ENCODE data around the gene ZBTB46.

The ZBTB46 gene

DNA sequence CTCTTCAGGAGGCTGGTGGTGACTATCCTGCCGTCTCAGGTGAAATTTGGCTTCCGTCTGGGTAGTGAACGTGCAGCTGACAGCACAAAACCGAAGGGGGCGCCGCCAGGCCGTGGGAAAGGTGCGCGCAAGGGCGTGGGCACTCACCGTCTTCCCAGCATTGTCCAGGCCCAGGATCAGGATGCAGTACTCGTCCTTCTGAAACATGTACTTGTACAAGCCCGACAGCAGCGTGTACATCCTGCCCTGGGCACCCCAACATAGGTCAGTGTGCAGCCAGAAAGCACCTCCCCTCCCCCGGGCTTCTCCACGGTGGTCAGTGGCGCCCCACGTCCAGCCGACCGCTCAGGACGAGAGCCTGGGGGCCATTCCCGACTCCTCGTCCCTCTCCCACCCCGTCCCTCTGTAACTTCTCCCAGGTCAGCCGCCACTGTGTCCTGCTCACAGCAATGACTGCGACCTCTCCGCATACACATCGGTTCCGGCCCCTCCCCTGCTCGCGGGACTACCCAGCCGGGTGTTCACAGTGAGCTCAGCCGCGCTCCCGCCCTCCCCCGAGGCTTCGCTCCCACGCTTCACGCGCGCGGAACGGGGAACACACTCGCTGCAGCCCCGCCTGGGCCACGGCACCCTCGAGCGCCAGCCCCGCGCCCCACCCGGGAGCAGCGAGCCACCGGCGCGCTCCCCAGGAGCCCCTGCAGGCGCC lies 124.1 kb downstream of the ZBTB46 start:
- Histone ChIP-seq H3K4me1 (ENCODE audit: low read length) (peaks cover 17% of the 10 kb centered on the region), H3K4me3 (ENCODE audit: low read length) (peak overlapping the region; percentile 85), H3K27ac (ENCODE audit: low read length) (peak overlapping the region; percentile 59), H3K79me2 (ENCODE audit: low read length) (peaks cover 61% of the 10 kb centered on the region), H3K27me3 (ENCODE audit: low read depth, low read length) (no peaks in the 10 kb centered on the region), H3K9ac (ENCODE audit: low read length) (peak overlapping the region; percentile 80), H3K4me2 (ENCODE audit: low read length) (peak overlapping the region; percentile 76), H3K9me3 (ENCODE audit: insufficient read depth, low read length) (no peaks in the 10 kb centered on the region), H3K36me3 (replicated peaks; ENCODE audit: low read depth, low read length) (peaks cover 47% of the 10 kb centered on the region), H2AFZ (ENCODE audit: low read depth, low read length) (no peak overlapping the region), H4K20me1 (ENCODE audit: insufficient read depth, low read length) (0 out of 2 replicates have a peak, but pooled peaks cover 4% of the 10 kb centered on the region)
- TF ChIP-seq EZH2phosphoT487 (IDR thresholded peaks at IDR 0.05; ENCODE audit: low read depth) (no peak), CTCF (IDR thresholded peaks at IDR 0.05; ENCODE audit: low read depth, low read length) (peak; percentile 75)

- Histone ChIP-seq H2AFZ (ENCODE audit: low read depth, low read length) (no peak overlapping the region), H3K27ac (ENCODE audit: low read length) (peak overlapping the region; percentile 59; the same call in 1 of the 2 replicates), H3K9ac (ENCODE audit: low read length) (peak overlapping the region; percentile 80), H3K36me3 (replicated peaks; ENCODE audit: low read depth, low read length) (peaks cover 38% of the 10 kb centered on the region), H4K20me1 (ENCODE audit: insufficient read depth, low read length) (0 out of 2 replicates have a peak, but pooled peaks cover 4% of the 10 kb centered on the region), H3K4me1 (ENCODE audit: low read length) (peaks cover 17% of the 10 kb centered on the region), H3K4me3 (ENCODE audit: low read length) (peak overlapping the region; percentile 85), H3K79me2 (ENCODE audit: low read length) (peaks cover 54% of the 10 kb centered on the region), H3K4me2 (ENCODE audit: low read length) (peak overlapping the region; percentile 76), H3K9me3 (ENCODE audit: insufficient read depth, low read length) (no peaks in the 10 kb centered on the region), H3K27me3 (ENCODE audit: low read depth, low read length) (no peaks in the 10 kb centered on the region)
- no peak for TF ChIP-seq CTCF (IDR thresholded peaks at IDR 0.05; ENCODE audit: low read depth, low read length)
- TF ChIP-seq EZH2phosphoT487 (IDR thresholded peaks at IDR 0.05; ENCODE audit: low read depth), result no peak
These were observed 124.9 kb downstream of the ZBTB46 start for GRCh38 chr20:63706027-63706695.

- Histone ChIP-seq H3K4me1 (ENCODE audit: low read length) (peaks cover 17% of the 10 kb centered on the region), H3K27ac (ENCODE audit: low read length) (no peak overlapping the region), H3K4me2 (ENCODE audit: low read length) (no peak overlapping the region), H3K4me3 (ENCODE audit: low read length) (no peak overlapping the region), H3K9ac (ENCODE audit: low read length) (no peak overlapping the region), H3K79me2 (ENCODE audit: low read length) (peaks cover 47% of the 10 kb centered on the region), H3K9me3 (ENCODE audit: insufficient read depth, low read length) (no peaks in the 10 kb centered on the region), H3K27me3 (ENCODE audit: low read depth, low read length) (no peaks in the 10 kb centered on the region), H3K36me3 (replicated peaks; ENCODE audit: low read depth, low read length) (peaks cover 31% of the 10 kb centered on the region), H2AFZ (ENCODE audit: low read depth, low read length) (no peak overlapping the region), H4K20me1 (ENCODE audit: insufficient read depth, low read length) (0 out of 2 replicates have a peak, but pooled peaks cover 4% of the 10 kb centered on the region)
- TF ChIP-seq CTCF (IDR thresholded peaks at IDR 0.05; ENCODE audit: low read depth, low read length), result no peak
- no peak for TF ChIP-seq EZH2phosphoT487 (IDR thresholded peaks at IDR 0.05; ENCODE audit: low read depth)
These were observed 125.6 kb downstream of the ZBTB46 start for GRCh38 chr20:63705232-63706026.

DNA sequence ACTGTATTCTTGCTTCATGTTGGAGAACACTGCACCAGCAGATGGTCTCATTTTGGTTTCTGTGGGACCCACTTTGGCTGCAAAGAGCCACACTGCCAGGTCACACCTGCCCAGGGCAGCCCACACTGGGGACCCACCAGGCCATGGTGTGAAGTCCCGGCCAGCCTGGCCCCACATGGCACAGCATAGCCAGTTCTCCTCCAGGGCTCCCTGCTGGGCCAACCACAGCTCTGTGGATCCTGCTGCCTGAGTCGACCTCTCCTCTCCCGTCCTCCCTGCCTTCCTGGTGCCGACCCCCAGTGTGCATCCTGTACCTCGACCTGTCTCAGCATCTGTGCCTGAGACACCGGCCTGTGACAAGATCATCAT lies 126.3 kb downstream of the ZBTB46 start:
- Histone ChIP-seq H3K4me1 (ENCODE audit: low read length) (peaks cover 18% of the 10 kb centered on the region), H3K9ac (ENCODE audit: low read length) (no peak overlapping the region), H3K4me2 (ENCODE audit: low read length) (no peak overlapping the region), H3K27ac (ENCODE audit: low read length) (no peak overlapping the region), H4K20me1 (ENCODE audit: insufficient read depth, low read length) (0 out of 2 replicates have a peak, but pooled peaks cover 4% of the 10 kb centered on the region), H3K79me2 (ENCODE audit: low read length) (peaks cover 41% of the 10 kb centered on the region), H3K9me3 (ENCODE audit: insufficient read depth, low read length) (no peaks in the 10 kb centered on the region), H3K4me3 (ENCODE audit: low read length) (no peak overlapping the region), H2AFZ (ENCODE audit: low read depth, low read length) (no peak overlapping the region), H3K36me3 (replicated peaks; ENCODE audit: low read depth, low read length) (peaks cover 29% of the 10 kb centered on the region), H3K27me3 (ENCODE audit: low read depth, low read length) (no peaks in the 10 kb centered on the region)
- TF ChIP-seq CTCF (IDR thresholded peaks at IDR 0.05; ENCODE audit: low read depth, low read length) (no peak), EZH2phosphoT487 (IDR thresholded peaks at IDR 0.05; ENCODE audit: low read depth) (no peak)
